Skeletal muscle tissue (tissue), 4 donors: ENCODE results near the gene OR7A17. TPM values are rescaled to one million over a fixed set of nuclear protein-coding genes. Genes with fewer than 3 reads are reported as not detected.

Experiments used
- H3K27ac ChIP-seq: one replicate; pipeline ENCODE4 v1.7.0; 2013; ENCODE audit warnings: mild to moderate bottlenecking, low read depth, low read length, inconsistent platforms
- H3K27me3 ChIP-seq, 3 donors: one replicate each; pipeline ENCODE4 v1.7.0; 2013; ENCODE audit warnings: low read length in 3 of 3; ENCODE audit not compliant: control insufficient read depth in 3 of 3, insufficient read depth in 3 of 3
- H3K36me3 ChIP-seq, 3 donors: one replicate each; pipeline ENCODE4 v1.7.0; 2013; ENCODE audit warnings: low read length in 3 of 3; ENCODE audit not compliant: control insufficient read depth in 3 of 3, insufficient read depth in 3 of 3
- H3K4me1 ChIP-seq, 3 donors: one replicate each; pipeline ENCODE4 v1.7.0; 2013; ENCODE audit warnings: low read length in 3 of 3, mild to moderate bottlenecking in 3 of 3; ENCODE audit not compliant: control insufficient read depth in 3 of 3, insufficient read depth in 3 of 3
- H3K4me3 ChIP-seq, 3 donors: one replicate each; pipeline ENCODE4 v1.7.0; 2013; ENCODE audit warnings: low read length in 3 of 3
- H3K9ac ChIP-seq, 3 donors: one replicate each; pipeline ENCODE4 v1.7.0; 2013; ENCODE audit warnings: low read length in 3 of 3, mild to moderate bottlenecking in 3 of 3, moderate library complexity in 2 of 3, low read depth in 1 of 3
- H3K9me3 ChIP-seq, 3 donors: one replicate each; pipeline ENCODE4 v1.7.0; 2013; ENCODE audit warnings: low read length in 3 of 3; ENCODE audit not compliant: control insufficient read depth in 3 of 3
- total RNA-seq: library from RNA; depleted of rRNA; stranded (reverse); fragments of >200 nt; gene quantifications from one replicate; pipeline ENCODE4 v1.2.3, GENCODE V29; 2014
- donor health status: Osteomylitis.

OR7A17 gene
- not detected for total RNA-seq

- no peak within 1 kb of the TSS for H3K4me3 ChIP-seq
- no peaks in the 10 kb centered on the region for H3K9me3 ChIP-seq
- no peaks in the 10 kb centered on the region for H3K4me1 ChIP-seq
- H3K36me3 ChIP-seq = no peaks in the 10 kb centered on the region
- peaks cover 0 to 4% (median 0%) of the 10 kb centered on the region in 3 donors for H3K27me3 ChIP-seq
- H3K9ac ChIP-seq = no peak within 1 kb of the TSS
- no peak within 1 kb of the TSS for H3K27ac ChIP-seq
These were observed at the start of gene OR7A17 for GRCh38 chr19:14886032-14886431. Gene OR7A17 (minus strand): TSS chr19:14886132. CDS start chr19:14881355, 4,777 bp downstream.

GRCh38 chr19:14933506-14933905 is 47.6 kb upstream of the OR7A17 start:
- Histone ChIP-seq H3K36me3 (no peaks in the 10 kb centered on the region), H3K4me3 (no peak overlapping the region), H3K4me1 (no peaks in the 10 kb centered on the region), H3K9ac (no peak overlapping the region), H3K27ac (no peak overlapping the region), H3K9me3 (peaks cover 0 to 3% (median 0%) of the 10 kb centered on the region in 3 donors), H3K27me3 (no peaks in the 10 kb centered on the region)

- Histone ChIP-seq H3K9ac (no peak overlapping the region), H3K27me3 (no peaks in the 10 kb centered on the region), H3K9me3 (peaks cover 0 to 2% (median 0%) of the 10 kb centered on the region in 3 donors)
These were observed 30.9 kb upstream of the OR7A17 start for GRCh38 chr19:14916848-14917247.

GRCh38 chr19:14915116-14915515 is 29.2 kb upstream of the OR7A17 start:
- H3K27me3 ChIP-seq = no peaks in the 10 kb centered on the region
- no peak overlapping the region for H3K9ac ChIP-seq
- no peaks in the 10 kb centered on the region for H3K36me3 ChIP-seq
- no peak overlapping the region for H3K27ac ChIP-seq
- H3K9me3 ChIP-seq = peaks cover 0 to 2% (median 0%) of the 10 kb centered on the region in 3 donors
- H3K4me1 ChIP-seq = no peaks in the 10 kb centered on the region
- no peak overlapping the region for H3K4me3 ChIP-seq

More at GRCh38 chr19:14916848-14917247, 30.9 kb upstream of the OR7A17 start:
- H3K27ac ChIP-seq = no peak overlapping the region
- H3K4me3 ChIP-seq = no peak overlapping the region
- no peaks in the 10 kb centered on the region for H3K4me1 ChIP-seq
- no peaks in the 10 kb centered on the region for H3K36me3 ChIP-seq

- H3K4me3 ChIP-seq = no peak overlapping the region
These were observed 20.8 kb upstream of the OR7A17 start for GRCh38 chr19:14906711-14907110.

GRCh38 chr19:14901675-14902260 is 15.8 kb upstream of the OR7A17 start:
- no peak overlapping the region for H3K27ac ChIP-seq
- H3K9me3 ChIP-seq = no peaks in the 10 kb centered on the region
- H3K27me3 ChIP-seq = peaks cover 0 to 10% (median 4%) of the 10 kb centered on the region in 3 donors
- H3K9ac ChIP-seq = no peak overlapping the region
- no peaks in the 10 kb centered on the region for H3K4me1 ChIP-seq
- no peak overlapping the region for H3K4me3 ChIP-seq
- no peaks in the 10 kb centered on the region for H3K36me3 ChIP-seq

More at GRCh38 chr19:14906711-14907110, 20.8 kb upstream of the OR7A17 start:
- H3K9ac ChIP-seq = no peak overlapping the region
- H3K27ac ChIP-seq = no peak overlapping the region
- peaks cover 0 to 7% (median 4%) of the 10 kb centered on the region in 3 donors for H3K27me3 ChIP-seq
- no peaks in the 10 kb centered on the region for H3K36me3 ChIP-seq
- H3K4me1 ChIP-seq = no peaks in the 10 kb centered on the region
- H3K9me3 ChIP-seq = no peaks in the 10 kb centered on the region

GRCh38 chr19:14890643-14891379 is 4.9 kb upstream of the OR7A17 start:
- H3K9me3 ChIP-seq = no peaks in the 10 kb centered on the region
- H3K4me3 ChIP-seq = no peak overlapping the region
- no peak overlapping the region for H3K9ac ChIP-seq
- no peaks in the 10 kb centered on the region for H3K4me1 ChIP-seq
- no peak overlapping the region for H3K27ac ChIP-seq
- no peaks in the 10 kb centered on the region for H3K36me3 ChIP-seq
- peaks cover 0 to 11% (median 0%) of the 10 kb centered on the region in 3 donors for H3K27me3 ChIP-seq

GRCh38 chr19:14889994-14890642 is 4.2 kb upstream of the OR7A17 start:
- Histone ChIP-seq H3K27ac (no peak overlapping the region), H3K4me3 (no peak overlapping the region), H3K4me1 (no peaks in the 10 kb centered on the region), H3K9ac (no peak overlapping the region), H3K27me3 (peaks cover 0 to 11% (median 0%) of the 10 kb centered on the region in 3 donors), H3K9me3 (no peaks in the 10 kb centered on the region), H3K36me3 (no peaks in the 10 kb centered on the region)

- Histone ChIP-seq H3K9ac (no peak overlapping the region), H3K27me3 (peaks cover 0 to 3% (median 0%) of the 10 kb centered on the region in 3 donors), H3K27ac (no peak overlapping the region), H3K36me3 (no peaks in the 10 kb centered on the region), H3K4me3 (no peak overlapping the region), H3K4me1 (no peaks in the 10 kb centered on the region), H3K9me3 (peaks cover 0 to 2% (median 0%) of the 10 kb centered on the region in 3 donors)
These were observed 14.2 kb downstream of the OR7A17 start for GRCh38 chr19:14871619-14872230.
